Activated CD8-positive, alpha-beta T cell treated with anti-CD3 and anti-CD28 coated beads for 36 hours (primary cell): ENCODE data around the gene NEDD4L. TPM values are rescaled to one million over a fixed set of nuclear protein-coding genes. Genes with fewer than 3 reads are reported as not detected.

Experiments used
- ATAC-seq: fragments of 200-7000 bp; cut with Tn5 transposase; one replicate; pipeline ENCODE4 v1.10.0; 2021; ENCODE audit warnings: mild to moderate bottlenecking, moderate library complexity
- CTCF ChIA-PET: fragments of 350-600 bp; sonication (Branson Sonifier 250); formaldehyde crosslinking; loops from one replicate; lab custom pipeline; 2021; ENCODE audit warnings: antibody characterized with exemption; lab: Charles Lee
- POLR2A ChIA-PET: fragments of 350-600 bp; sonication (Branson Sonifier 250); formaldehyde crosslinking; loops from one replicate; lab custom pipeline; 2021; ENCODE audit warnings: antibody characterized with exemption; lab: Charles Lee
- DNase-seq: peaks from one replicate; pipeline ENCODE4 v3.0.0-alpha.2; 2020
- H3K27ac Mint-ChIP-seq: one replicate; pipeline ENCODE4 v1.8.0; 2021; ENCODE audit warnings: mild to moderate bottlenecking, mixed read lengths
- H3K27me3 Mint-ChIP-seq: one replicate; pipeline ENCODE4 v1.8.0; 2021; ENCODE audit warnings: mixed read lengths
- H3K36me3 Mint-ChIP-seq: one replicate; pipeline ENCODE4 v1.8.0; 2021; ENCODE audit warnings: low read depth, mixed read lengths
- H3K4me1 Mint-ChIP-seq: one replicate; pipeline ENCODE4 v1.8.0; 2021; ENCODE audit warnings: low read depth, mixed read lengths
- H3K4me3 Mint-ChIP-seq: one replicate; pipeline ENCODE4 v1.8.0; 2021; ENCODE audit warnings: mild to moderate bottlenecking, moderate library complexity, mixed read lengths
- H3K9me3 Mint-ChIP-seq: one replicate; pipeline ENCODE4 v1.8.0; 2021; ENCODE audit warnings: mixed read lengths
- intact Hi-C: fragments of 100-400 bp; cut with micrococcal nuclease; formaldehyde crosslinking; loops from one replicate; pipeline ENCODE4 v1.10.0; 2022
- total RNA-seq, 2 experiments: library from RNA; stranded (reverse); gene quantifications; one replicate each; pipeline ENCODE4 v1.2.3, GENCODE V29; 2021
- TF ChIP-seq, protein P1 (sequence below): fragments of 200-600 bp; IDR thresholded peaks from one replicate; pipeline ENCODE4 v1.8.0; 2022; ENCODE audit warnings: antibody characterized with exemption, mild to moderate bottlenecking

Gene NEDD4L
- total RNA-seq, 2 experiments from 2014 or later: 7.5 to 8.5 TPM

GRCh38 chr18:58232668-58233067, 188.6 kb downstream of the NEDD4L start:
- CTCF ChIA-PET: no interaction called here
- POLR2A ChIA-PET: no interaction called here
- ATAC-seq (no peak), DNase-seq (no peak)
- Mint-ChIP-seq H3K9me3 (peaks cover 2% of the 10 kb centered on the region), H3K36me3 (no peaks in the 10 kb centered on the region), H3K27me3 (no peaks in the 10 kb centered on the region), H3K4me1 (no peaks in the 10 kb centered on the region), H3K4me3 (no peak overlapping the region), H3K27ac (no peak overlapping the region)
- intact Hi-C loops: no loop called here
- TF ChIP-seq, protein P1, sequence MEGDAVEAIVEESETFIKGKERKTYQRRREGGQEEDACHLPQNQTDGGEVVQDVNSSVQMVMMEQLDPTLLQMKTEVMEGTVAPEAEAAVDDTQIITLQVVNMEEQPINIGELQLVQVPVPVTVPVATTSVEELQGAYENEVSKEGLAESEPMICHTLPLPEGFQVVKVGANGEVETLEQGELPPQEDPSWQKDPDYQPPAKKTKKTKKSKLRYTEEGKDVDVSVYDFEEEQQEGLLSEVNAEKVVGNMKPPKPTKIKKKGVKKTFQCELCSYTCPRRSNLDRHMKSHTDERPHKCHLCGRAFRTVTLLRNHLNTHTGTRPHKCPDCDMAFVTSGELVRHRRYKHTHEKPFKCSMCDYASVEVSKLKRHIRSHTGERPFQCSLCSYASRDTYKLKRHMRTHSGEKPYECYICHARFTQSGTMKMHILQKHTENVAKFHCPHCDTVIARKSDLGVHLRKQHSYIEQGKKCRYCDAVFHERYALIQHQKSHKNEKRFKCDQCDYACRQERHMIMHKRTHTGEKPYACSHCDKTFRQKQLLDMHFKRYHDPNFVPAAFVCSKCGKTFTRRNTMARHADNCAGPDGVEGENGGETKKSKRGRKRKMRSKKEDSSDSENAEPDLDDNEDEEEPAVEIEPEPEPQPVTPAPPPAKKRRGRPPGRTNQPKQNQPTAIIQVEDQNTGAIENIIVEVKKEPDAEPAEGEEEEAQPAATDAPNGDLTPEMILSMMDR: no peak

GRCh38 chr18:58234359-58234741, 190.3 kb downstream of the NEDD4L start:
- Mint-ChIP-seq H3K27ac (no peak overlapping the region), H3K9me3 (peaks cover 2% of the 10 kb centered on the region), H3K4me3 (no peak overlapping the region), H3K4me1 (no peaks in the 10 kb centered on the region), H3K27me3 (no peaks in the 10 kb centered on the region), H3K36me3 (no peaks in the 10 kb centered on the region)
- intact Hi-C loops: no loop called here
- TF ChIP-seq, protein P1: no peak
- no peak for DNase-seq
- ATAC-seq: no peak
- ChIA-PET POLR2A (interaction anchor here (0.9 kb wide), 1 partner anchor 29 kb away, joined by 3 read pairs; no protein-coding TSS in a partner anchor), CTCF (no interaction called here)

DNA sequence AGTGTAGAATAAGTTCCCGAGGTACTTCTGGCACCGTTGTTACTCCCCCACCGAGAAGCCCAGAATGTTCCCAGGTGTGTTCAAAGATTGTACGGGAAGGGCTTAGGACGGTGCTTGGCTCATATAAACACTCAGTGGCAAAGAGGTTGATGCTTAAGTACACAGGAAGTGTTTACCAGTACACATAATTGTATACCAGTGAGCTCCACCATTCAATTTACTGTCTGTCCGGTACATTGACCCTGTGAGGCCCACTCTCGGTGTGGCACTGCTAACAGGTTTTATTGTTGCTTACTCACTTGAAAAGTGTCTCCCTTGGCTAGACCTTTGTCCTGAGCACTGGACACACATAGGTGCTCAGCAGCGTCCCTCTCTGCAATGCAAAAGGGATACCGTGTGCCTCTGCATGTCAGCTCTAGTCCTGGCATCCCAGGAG, 191.0 kb downstream of the NEDD4L start:
- no peaks in the 10 kb centered on the region for H3K4me1 Mint-ChIP-seq
- ATAC-seq (no peak), DNase-seq (no peak)
- H3K4me3 Mint-ChIP-seq: no peak overlapping the region
- H3K27me3 Mint-ChIP-seq: no peaks in the 10 kb centered on the region
- no peak overlapping the region for H3K27ac Mint-ChIP-seq
- no peaks in the 10 kb centered on the region for H3K36me3 Mint-ChIP-seq
- TF ChIP-seq, protein P1: no peak
- intact Hi-C loops: no loop called here
- ChIA-PET CTCF (no interaction called here), POLR2A (interaction anchor here (0.9 kb wide), 1 partner anchor 29 kb away, joined by 3 read pairs; no protein-coding TSS in a partner anchor)
- H3K9me3 Mint-ChIP-seq: peaks cover 2% of the 10 kb centered on the region

GRCh38 chr18:58239879-58240278, 195.9 kb downstream of the NEDD4L start:
- no peak for ATAC-seq
- Mint-ChIP-seq H3K4me3 (no peak overlapping the region), H3K4me1 (no peaks in the 10 kb centered on the region), H3K27ac (no peak overlapping the region), H3K27me3 (no peaks in the 10 kb centered on the region), H3K36me3 (no peaks in the 10 kb centered on the region), H3K9me3 (no peaks in the 10 kb centered on the region)
- POLR2A ChIA-PET: no interaction called here
- CTCF ChIA-PET: no interaction called here
- TF ChIP-seq, protein P1: no peak
- DNase-seq: no peak
- intact Hi-C loops: no loop called here

- CTCF ChIA-PET: no interaction called here
Measured at GRCh38 chr18:58241026-58241679, 197.1 kb downstream of the NEDD4L start.

More at GRCh38 chr18:58241026-58241679, 197.1 kb downstream of the NEDD4L start:
- POLR2A ChIA-PET: interaction anchor here (1.1 kb wide), 1 partner anchor 23 kb away, joined by 3 read pairs; no protein-coding TSS in a partner anchor
- TF ChIP-seq, protein P1: no peak
- H3K9me3 Mint-ChIP-seq: no peaks in the 10 kb centered on the region
- no peak overlapping the region for H3K4me3 Mint-ChIP-seq
- no peaks in the 10 kb centered on the region for H3K4me1 Mint-ChIP-seq
- no peaks in the 10 kb centered on the region for H3K27me3 Mint-ChIP-seq
- intact Hi-C loops: no loop called here
- H3K36me3 Mint-ChIP-seq: no peaks in the 10 kb centered on the region
- ATAC-seq (no peak), DNase-seq (no peak)
- no peak overlapping the region for H3K27ac Mint-ChIP-seq
